OCI-LY1 (cell line): ENCODE measurements around the gene RBP5.

Source experiments
- H2AFZ ChIP-seq: fragments of 200-600 bp; sonication (generic), shearing (Covaris generic); 2 replicates; pipeline ENCODE4 v1.6.0; 2014; ENCODE audit warnings: antibody characterized with exemption, mild to moderate bottlenecking, low read length
- H3F3A ChIP-seq: fragments of 200-600 bp; sonication (generic), shearing (Covaris generic); 2 replicates; pipeline ENCODE4 v1.6.0; 2014; ENCODE audit warnings: mild to moderate bottlenecking, antibody characterized with exemption, low read length, moderate library complexity; ENCODE audit not compliant: insufficient read depth
- H3K27ac ChIP-seq: fragments of 200-600 bp; sonication (generic); 2 replicates; pipeline ENCODE4 v1.5.1; 2014; ENCODE audit warnings: low read length, mixed run types, mild to moderate bottlenecking, low read depth; ENCODE audit not compliant: poor library complexity, severe bottlenecking
- H3K27me3 ChIP-seq: fragments of 200-600 bp; sonication (generic); 2 replicates; pipeline ENCODE4 v1.6.0; 2014; ENCODE audit warnings: antibody characterized with exemption, mild to moderate bottlenecking, low read length, moderate library complexity; ENCODE audit not compliant: insufficient read depth
- H3K36me3 ChIP-seq: fragments of 200-600 bp; sonication (generic); 2 replicates; pipeline ENCODE4 v1.6.1; 2014; ENCODE audit warnings: mild to moderate bottlenecking, antibody characterized with exemption, low read length, moderate library complexity, mixed read lengths; ENCODE audit not compliant: insufficient read depth
- H3K4me1 ChIP-seq: fragments of 200-600 bp; sonication (generic); 2 replicates; pipeline ENCODE4 v1.5.1; 2014; ENCODE audit warnings: mild to moderate bottlenecking, low read length, moderate library complexity; ENCODE audit not compliant: insufficient read depth, severe bottlenecking
- H3K4me2 ChIP-seq: fragments of 200-600 bp; sonication (generic), shearing (Covaris generic); 2 replicates; pipeline ENCODE4 v1.6.1; 2014; ENCODE audit warnings: low read length
- H3K4me3 ChIP-seq: fragments of 200-600 bp; sonication (generic); 2 replicates; pipeline ENCODE4 v1.5.1; 2014; ENCODE audit warnings: low read length, low read depth, mild to moderate bottlenecking, mixed read lengths; ENCODE audit not compliant: poor library complexity, severe bottlenecking
- H3K79me2 ChIP-seq: fragments of 200-600 bp; shearing (Covaris generic); 2 replicates; pipeline ENCODE4 v1.6.1; 2016; ENCODE audit warnings: mixed run types, low read length, mixed read lengths; ENCODE audit not compliant: insufficient read depth
- H3K9ac ChIP-seq: fragments of 200-600 bp; sonication (generic), shearing (Covaris generic); 2 replicates; pipeline ENCODE4 v1.6.1; 2014; ENCODE audit warnings: mild to moderate bottlenecking, low read length, mixed read lengths
- H3K9me2 ChIP-seq: fragments of 200-600 bp; sonication (generic), shearing (Covaris generic); 2 replicates; pipeline ENCODE4 v1.6.1; 2014; ENCODE audit warnings: low read depth, mild to moderate bottlenecking, low read length, mixed read lengths
- H3K9me3 ChIP-seq: fragments of 200-600 bp; shearing (Covaris generic); 2 replicates; pipeline ENCODE4 v1.6.1; 2014; ENCODE audit warnings: low read length, mixed read lengths
- H4K20me1 ChIP-seq: fragments of 200-600 bp; sonication (generic), shearing (Covaris generic); 2 replicates; pipeline ENCODE4 v1.6.0; 2016; ENCODE audit warnings: mild to moderate bottlenecking, low read length; ENCODE audit not compliant: insufficient read depth
- CTCF ChIP-seq: fragments of 200-600 bp; sonication (generic), shearing (Covaris generic); IDR thresholded peaks from 2 replicates; pipeline ENCODE4 v1.5.1; 2017; ENCODE audit warnings: mild to moderate bottlenecking, antibody characterized with exemption, low read length, moderate library complexity, mixed read lengths
- EZH2 ChIP-seq: fragments of 200-600 bp; sonication (generic), shearing (Covaris generic); IDR thresholded peaks from 2 replicates; pipeline ENCODE4 v1.8.0; 2017; ENCODE audit warnings: borderline replicate concordance, mixed run types, mild to moderate bottlenecking, antibody characterized with exemption, low read length, moderate library complexity, mixed read lengths

Gene RBP5

GRCh38 chr12:7136676-7137075 is 8.0 kb upstream of the RBP5 start:
- no peaks in the 10 kb centered on the region for H4K20me1 ChIP-seq
- H3K4me3 ChIP-seq, result no peak overlapping the region
- H3K4me2 ChIP-seq, result no peak overlapping the region
- H2AFZ ChIP-seq, result no peak overlapping the region
- no peaks in the 10 kb centered on the region for H3K9me2 ChIP-seq
- no peak overlapping the region for H3K9ac ChIP-seq
- no peaks in the 10 kb centered on the region for H3F3A ChIP-seq
- no peaks in the 10 kb centered on the region for H3K4me1 ChIP-seq
- H3K9me3 ChIP-seq, result no peaks in the 10 kb centered on the region
- H3K79me2 ChIP-seq, result no peaks in the 10 kb centered on the region
- H3K27me3 ChIP-seq, result no peaks in the 10 kb centered on the region
- no peak for TF ChIP-seq EZH2
- no peak for TF ChIP-seq CTCF
- H3K27ac ChIP-seq, result no peak overlapping the region
- H3K36me3 ChIP-seq, result no peaks in the 10 kb centered on the region

DNA sequence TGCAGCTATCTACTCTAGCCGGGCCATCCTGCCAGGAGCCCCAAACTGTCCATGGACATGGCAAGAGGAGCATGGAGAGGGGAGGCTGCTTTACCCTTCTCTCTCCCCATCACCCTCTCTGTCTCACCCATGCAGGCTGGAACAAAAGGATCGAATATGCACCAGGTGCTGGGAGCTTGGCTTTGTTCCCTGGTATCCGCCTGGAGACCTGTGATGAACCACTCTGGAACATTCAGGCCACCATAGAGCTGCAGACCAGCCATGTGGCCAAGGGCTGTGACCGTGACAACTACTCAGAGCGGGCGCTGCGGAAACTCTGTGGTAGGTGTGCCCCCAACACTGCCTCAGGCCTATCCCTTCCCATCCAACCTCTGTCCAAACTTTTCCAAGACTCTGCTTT is 7.4 kb upstream of the RBP5 start:
- TF ChIP-seq EZH2 (no peak), CTCF (no peak)
- no peak overlapping the region for H2AFZ ChIP-seq
- H3K27me3 ChIP-seq, result no peaks in the 10 kb centered on the region
- H3K4me1 ChIP-seq, result peaks cover 4% of the 10 kb centered on the region
- H4K20me1 ChIP-seq, result no peaks in the 10 kb centered on the region
- H3K27ac ChIP-seq, result no peak overlapping the region
- H3F3A ChIP-seq, result no peaks in the 10 kb centered on the region
- no peak overlapping the region for H3K4me3 ChIP-seq
- no peaks in the 10 kb centered on the region for H3K9me2 ChIP-seq
- no peaks in the 10 kb centered on the region for H3K36me3 ChIP-seq
- H3K79me2 ChIP-seq, result no peaks in the 10 kb centered on the region
- no peaks in the 10 kb centered on the region for H3K9me3 ChIP-seq
- H3K9ac ChIP-seq, result no peak overlapping the region
- no peak overlapping the region for H3K4me2 ChIP-seq

GRCh38 chr12:7134396-7135166 is 5.9 kb upstream of the RBP5 start:
- Histone ChIP-seq H2AFZ (no peak overlapping the region), H3K79me2 (no peaks in the 10 kb centered on the region), H3K9me2 (no peaks in the 10 kb centered on the region), H3K9ac (no peak overlapping the region), H3K4me2 (no peak overlapping the region), H3K4me1 (peaks cover 15% of the 10 kb centered on the region), H3K27ac (no peak overlapping the region), H4K20me1 (no peaks in the 10 kb centered on the region), H3F3A (no peaks in the 10 kb centered on the region), H3K36me3 (no peaks in the 10 kb centered on the region), H3K9me3 (no peaks in the 10 kb centered on the region), H3K4me3 (no peak overlapping the region), H3K27me3 (no peaks in the 10 kb centered on the region)
- TF ChIP-seq EZH2 (no peak), CTCF (no peak)
